Fibroblast of mammary gland (primary cell): ENCODE measurements around the gene CTR9.

ENCODE experiments used
- DNase-seq: peaks from one replicate; pipeline ENCODE4 v3.0.0-alpha.2; 2010; ENCODE audit warnings: low read depth
- H3K4me3 ChIP-seq: 2 replicates; pipeline ENCODE4 v1.5.1; 2011; ENCODE audit warnings: low read depth, mild to moderate bottlenecking, low read length, moderate library complexity; ENCODE audit not compliant: control insufficient read depth
- TF ChIP-seq, protein P1 (sequence below): conservative IDR thresholded peaks from 2 replicates; pipeline ENCODE4 v1.5.1; 2011; ENCODE audit warnings: low read depth, low read length, inconsistent platforms; ENCODE audit not compliant: control insufficient read depth, insufficient read depth

CTR9 gene

DNA sequence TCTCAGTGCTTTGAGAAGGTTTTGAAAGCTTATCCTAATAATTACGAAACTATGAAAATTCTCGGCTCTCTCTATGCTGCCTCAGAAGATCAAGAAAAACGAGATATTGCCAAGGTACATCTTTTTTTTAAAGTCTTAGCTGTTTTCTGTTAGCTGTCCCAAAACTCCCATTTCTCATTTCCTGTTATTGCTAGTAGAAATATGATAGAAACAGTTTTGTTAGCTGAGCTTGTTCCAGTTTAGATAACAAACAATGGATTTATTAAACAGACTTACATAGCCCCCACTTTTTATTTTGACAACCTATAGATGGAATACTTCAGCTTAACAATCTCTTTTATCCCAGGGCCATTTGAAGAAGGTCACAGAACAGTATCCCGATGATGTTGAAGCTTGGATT lies 12.7 kb downstream of the CTR9 start:
- DNase-seq: no peak
- TF ChIP-seq, protein P1, sequence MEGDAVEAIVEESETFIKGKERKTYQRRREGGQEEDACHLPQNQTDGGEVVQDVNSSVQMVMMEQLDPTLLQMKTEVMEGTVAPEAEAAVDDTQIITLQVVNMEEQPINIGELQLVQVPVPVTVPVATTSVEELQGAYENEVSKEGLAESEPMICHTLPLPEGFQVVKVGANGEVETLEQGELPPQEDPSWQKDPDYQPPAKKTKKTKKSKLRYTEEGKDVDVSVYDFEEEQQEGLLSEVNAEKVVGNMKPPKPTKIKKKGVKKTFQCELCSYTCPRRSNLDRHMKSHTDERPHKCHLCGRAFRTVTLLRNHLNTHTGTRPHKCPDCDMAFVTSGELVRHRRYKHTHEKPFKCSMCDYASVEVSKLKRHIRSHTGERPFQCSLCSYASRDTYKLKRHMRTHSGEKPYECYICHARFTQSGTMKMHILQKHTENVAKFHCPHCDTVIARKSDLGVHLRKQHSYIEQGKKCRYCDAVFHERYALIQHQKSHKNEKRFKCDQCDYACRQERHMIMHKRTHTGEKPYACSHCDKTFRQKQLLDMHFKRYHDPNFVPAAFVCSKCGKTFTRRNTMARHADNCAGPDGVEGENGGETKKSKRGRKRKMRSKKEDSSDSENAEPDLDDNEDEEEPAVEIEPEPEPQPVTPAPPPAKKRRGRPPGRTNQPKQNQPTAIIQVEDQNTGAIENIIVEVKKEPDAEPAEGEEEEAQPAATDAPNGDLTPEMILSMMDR: no peak
- no peak overlapping the region for H3K4me3 ChIP-seq

DNA sequence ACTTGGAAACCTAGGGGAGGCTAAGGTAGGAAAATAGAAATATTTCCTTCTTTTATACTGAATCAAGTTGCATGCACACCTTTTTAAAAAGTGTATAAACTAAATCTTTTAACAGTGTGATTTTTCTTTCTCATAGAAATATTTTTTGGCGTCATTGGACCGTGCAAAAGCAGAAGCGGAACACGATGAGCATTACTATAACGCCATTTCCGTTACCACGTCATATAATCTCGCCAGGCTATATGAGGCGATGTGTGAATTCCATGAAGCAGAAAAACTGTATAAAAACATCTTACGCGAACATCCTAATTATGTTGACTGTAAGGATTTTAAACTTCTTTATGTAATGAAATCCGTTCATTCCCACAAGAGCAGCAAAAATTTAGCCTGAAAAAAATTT lies 13.4 kb downstream of the CTR9 start:
- DNase-seq: no peak
- no peak overlapping the region for H3K4me3 ChIP-seq
- TF ChIP-seq, protein P1: no peak

DNA sequence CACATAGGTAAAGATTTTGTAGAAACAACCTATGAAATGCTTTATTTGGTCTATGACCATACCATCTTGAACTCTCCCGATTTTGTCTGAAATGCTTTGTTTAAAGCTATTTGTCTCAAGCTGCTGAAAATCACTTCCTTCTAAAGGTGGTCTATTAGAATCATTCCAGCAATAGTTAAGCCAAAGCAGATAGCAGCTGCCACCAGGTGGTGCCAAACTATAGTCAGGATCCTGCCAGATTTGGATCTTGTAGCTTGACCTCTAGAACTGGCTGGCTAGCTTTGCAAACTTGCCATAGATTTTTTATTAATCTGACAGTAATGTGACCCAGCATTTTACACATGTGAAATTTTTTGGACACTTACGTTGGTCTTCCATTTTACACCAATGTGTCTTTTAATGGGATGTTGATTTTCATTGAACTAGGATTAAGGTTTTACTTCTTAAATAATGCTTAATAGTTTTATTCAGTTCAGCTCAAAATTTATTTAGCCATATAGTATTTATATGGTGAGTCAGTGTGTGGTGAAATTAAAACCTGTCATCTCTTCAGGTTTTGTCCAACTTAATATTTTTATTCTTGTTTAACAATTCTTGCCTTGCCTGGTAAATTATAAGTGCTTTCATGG lies 19.7 kb downstream of the CTR9 start:
- no peak overlapping the region for H3K4me3 ChIP-seq
- peak; percentile 69 for DNase-seq
- TF ChIP-seq, protein P1: peak; percentile 90

GRCh38 chr11:10771457-10771856 lies 20.4 kb downstream of the CTR9 start:
- TF ChIP-seq, protein P1: no peak
- no peak for DNase-seq
- no peak overlapping the region for H3K4me3 ChIP-seq

DNA sequence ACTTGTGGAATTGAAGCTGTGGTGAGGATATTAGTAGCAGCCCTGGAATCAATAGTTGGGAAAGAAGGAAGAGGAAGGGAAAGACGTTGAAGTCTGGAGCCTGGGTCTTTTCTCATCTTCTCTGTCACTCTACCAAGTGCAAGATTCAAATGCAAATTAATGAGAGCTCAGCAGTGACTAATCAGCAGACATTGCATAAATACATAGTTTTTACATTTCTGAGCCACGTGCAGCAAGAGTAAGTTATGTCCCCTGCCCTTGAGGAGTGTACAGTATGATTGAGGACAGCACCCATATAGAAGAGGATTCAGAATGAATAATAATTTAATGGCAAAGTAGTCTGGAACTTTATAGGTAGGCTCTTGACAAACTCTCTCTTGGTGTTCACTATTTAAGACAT lies 23.8 kb downstream of the CTR9 start:
- no peak overlapping the region for H3K4me3 ChIP-seq
- TF ChIP-seq, protein P1: no peak
- DNase-seq: no peak

GRCh38 chr11:10777393-10777793 lies 26.3 kb downstream of the CTR9 start:
- no peak for DNase-seq
- H3K4me3 ChIP-seq: no peak overlapping the region
- TF ChIP-seq, protein P1: no peak

GRCh38 chr11:10777806-10778205 lies 26.8 kb downstream of the CTR9 start:
- no peak overlapping the region for H3K4me3 ChIP-seq
- peak; percentile 52 for DNase-seq

More at GRCh38 chr11:10777806-10778205, 26.8 kb downstream of the CTR9 start:
- TF ChIP-seq, protein P1: no peak
